Fibroblast of the aortic adventitia (primary cell): ENCODE data around the gene ABCA4. TPM values are rescaled to one million over a fixed set of nuclear protein-coding genes. Genes with fewer than 3 reads are reported as not detected.
"Not testable (repeated sequence)": the region's sequence is repeated elsewhere in the genome, so short reads cannot be mapped to it uniquely, and the experiment has no call there.

Source experiments
- DNase-seq: peaks from one replicate; pipeline ENCODE4 v3.0.0-alpha.2; 2010; ENCODE audit warnings: low read depth
- H3K4me3 ChIP-seq: 2 replicates; pipeline ENCODE4 v1.5.1; 2011; ENCODE audit warnings: low read depth, mild to moderate bottlenecking, control low read depth, low read length, moderate library complexity
- CTCF ChIP-seq: IDR thresholded peaks from 2 replicates; pipeline ENCODE4 v1.5.1; 2011; ENCODE audit warnings: mild to moderate bottlenecking, low read length, control low read depth, inconsistent platforms; ENCODE audit not compliant: insufficient read depth
- total RNA-seq: library from RNA; depleted of rRNA; stranded (reverse); fragments of >200 nt; gene quantifications from 2 replicates; pipeline ENCODE4 v1.2.3, GENCODE V29; 2012; ENCODE audit warnings: low replicate concordance

The ABCA4 gene
- total RNA-seq, 1 donor: 0.09 TPM

GRCh38 chr1:93959413-93959812 is 161.5 kb downstream of the ABCA4 start:
- no peak overlapping the region for H3K4me3 ChIP-seq
- no peak for DNase-seq
- no peak for TF ChIP-seq CTCF

- no peak overlapping the region for H3K4me3 ChIP-seq
- DNase-seq: no peak
- TF ChIP-seq CTCF: no peak
Measured at GRCh38 chr1:93958726-93959100, 162.2 kb downstream of the ABCA4 start.

GRCh38 chr1:93958032-93958725 is 162.8 kb downstream of the ABCA4 start:
- H3K4me3 ChIP-seq: no peak overlapping the region
- TF ChIP-seq CTCF: no peak
- DNase-seq: no peak

GRCh38 chr1:93955765-93956164 is 165.2 kb downstream of the ABCA4 start:
- H3K4me3 ChIP-seq: no peak overlapping the region
- no peak for DNase-seq
- TF ChIP-seq CTCF: no peak

- DNase-seq, H3K4me3 ChIP-seq: not testable (repeated sequence)
Measured at GRCh38 chr1:93947002-93947686, 173.8 kb downstream of the ABCA4 start.

Other genes with a start within 250 kb of the ABCA4 start
- gene DNTTIP2, start 241.9 kb downstream of the ABCA4 start, total RNA-seq: 39.0 and 40.2 TPM in 2 replicates
- gene GCLM, start 211.7 kb downstream of the ABCA4 start, total RNA-seq: 13.2 and 35.2 TPM in 2 replicates
- 32.5 and 77.2 TPM in 2 replicates for gene ARHGAP29, start 116.4 kb upstream of the ABCA4 start, total RNA-seq